ENCODE measurements around the gene REX1BD.
A peak's percentile ranks its signal among the peaks of the same experiment; 100 is the strongest.
"Not testable (repeated sequence)": the region's sequence is repeated elsewhere in the genome, so short reads cannot be mapped to it uniquely, and the experiment has no call there.

The REX1BD gene

DNA sequence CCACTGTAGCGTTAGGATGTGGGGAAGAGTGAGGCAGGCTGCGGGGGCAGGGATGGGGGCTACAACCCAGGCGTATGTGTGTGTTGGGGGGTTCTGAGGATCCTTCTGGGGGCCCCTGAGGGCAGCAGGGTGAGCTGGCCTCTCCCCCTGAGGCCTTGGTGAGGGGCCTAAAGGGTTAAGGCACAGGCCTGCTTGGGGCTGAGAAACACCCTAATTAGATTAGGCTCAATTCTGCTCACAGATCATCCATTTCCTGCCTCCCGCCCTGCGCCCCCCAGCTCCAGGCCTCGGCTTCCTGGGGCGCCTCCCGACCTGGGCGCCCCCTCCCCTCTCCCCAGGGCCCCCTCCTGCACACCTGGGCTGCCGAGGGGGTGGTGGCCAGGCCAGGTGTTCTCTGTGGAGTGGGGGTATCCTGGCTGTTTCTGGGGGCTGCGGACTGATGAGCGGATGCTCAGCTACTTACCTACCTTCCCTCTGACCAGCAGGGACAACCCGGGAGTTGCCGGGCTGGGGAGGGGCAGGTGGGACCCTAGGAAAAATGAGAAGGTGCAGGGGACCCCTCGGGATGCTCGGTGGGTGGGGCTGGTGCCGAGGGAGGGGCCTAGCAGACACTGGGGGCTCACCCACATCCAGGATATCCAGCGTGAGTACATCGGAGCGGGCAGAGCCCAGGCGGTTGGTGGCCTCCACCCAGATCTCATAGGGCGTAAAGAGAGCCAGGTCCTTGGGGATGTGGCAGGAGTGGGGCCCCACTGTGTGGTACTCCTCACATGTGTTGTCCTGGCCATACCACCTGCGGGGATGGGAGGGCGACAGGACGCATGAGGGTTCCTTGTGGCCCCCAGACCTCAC, 9.4 kb downstream of the REX1BD start:
- intact Hi-C loops (cut with DNase I), result loop anchor here (5.0 kb wide), 1 partner anchor 74 kb away; no protein-coding TSS in a partner anchor

DNA sequence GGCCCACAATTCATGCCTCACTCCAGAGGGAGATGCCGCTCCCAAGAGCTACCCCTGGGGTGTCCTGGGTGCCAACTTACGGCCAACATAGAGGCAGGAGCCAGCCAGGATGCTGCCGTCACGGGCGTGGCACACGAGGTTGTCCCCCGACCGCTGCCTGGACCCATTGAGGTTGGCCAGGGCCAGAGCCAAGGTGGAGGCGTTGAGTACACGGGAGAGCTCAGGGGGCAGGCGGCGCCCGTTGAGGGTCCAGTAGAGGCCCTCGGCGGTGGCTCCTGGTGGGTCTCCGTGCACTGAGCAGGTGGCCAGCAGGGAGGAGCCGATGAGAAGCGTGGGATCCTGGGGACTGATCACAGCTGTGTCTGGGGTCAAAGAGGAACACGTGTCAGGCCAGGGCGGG, 10.9 kb downstream of the REX1BD start:
- peak in 2 of 10 donors; percentile 33 to 51 for DNase-seq
- intact Hi-C loops (cut with DNase I), result loop anchor here (5.0 kb wide), 1 partner anchor 73 kb away; no protein-coding TSS in a partner anchor

More for the DNA sequence above, 9.4 kb downstream of the REX1BD start:
- no peak for DNase-seq

DNA sequence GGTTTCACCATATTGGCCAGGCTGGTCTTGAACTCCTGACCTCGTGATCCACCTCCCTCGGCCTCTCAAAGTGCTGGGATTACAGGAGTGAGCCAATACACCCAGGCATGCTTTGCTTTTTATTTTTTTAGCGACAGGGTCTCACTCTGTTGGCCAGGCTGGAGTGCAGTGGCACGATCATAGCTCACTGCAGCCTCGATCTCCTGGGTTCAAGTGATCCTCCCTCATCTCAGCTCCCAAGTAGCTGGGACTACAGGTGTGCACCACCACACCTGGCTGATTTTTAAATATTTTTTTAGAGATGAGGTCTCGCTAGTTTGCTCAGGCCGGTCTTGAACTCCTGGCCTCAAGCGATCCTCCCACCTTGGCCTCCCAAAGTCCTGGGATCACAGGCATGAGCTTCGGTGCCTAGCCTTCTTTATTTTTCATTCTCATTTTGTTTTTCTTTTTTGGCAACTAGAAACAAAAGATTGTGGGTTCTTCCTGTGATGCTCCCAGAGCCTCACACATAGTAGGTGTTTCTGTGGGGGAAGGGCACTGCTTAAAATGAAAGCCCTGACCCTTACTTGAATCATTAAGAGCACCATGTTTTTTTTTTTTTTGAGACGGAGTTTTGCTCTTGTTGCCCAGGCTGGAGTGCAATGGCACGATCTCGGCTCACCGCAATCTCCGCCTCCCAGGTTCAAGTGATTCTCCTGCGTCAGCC, 12.2 kb downstream of the REX1BD start:
- peak in 2 of 10 donors; percentile 26 to 66 for DNase-seq
- intact Hi-C loops (cut with DNase I), result not testable (repeated sequence)

DNA sequence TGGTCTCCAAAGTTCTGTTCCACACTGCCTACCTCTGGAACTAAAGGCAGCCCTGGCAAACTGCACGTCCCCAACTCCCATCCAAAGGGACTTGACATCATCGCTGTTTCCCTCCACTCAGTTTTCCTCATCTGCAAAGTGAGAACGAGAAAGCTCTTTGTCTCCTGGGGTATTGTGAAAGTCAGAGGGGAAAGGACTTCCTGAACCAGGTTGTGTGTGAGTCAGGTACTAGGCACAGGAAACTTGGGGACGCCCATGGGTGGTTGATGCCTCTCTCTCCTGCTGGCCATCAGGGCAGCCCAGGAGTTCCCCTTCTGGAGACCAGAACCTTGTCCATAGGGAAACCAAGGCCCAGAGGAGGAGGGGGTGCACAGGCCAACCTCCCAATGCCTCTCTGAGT, 13.3 kb downstream of the REX1BD start:
- intact Hi-C loops (cut with DNase I), result no loop called here
- peak in 2 of 10 donors; percentile 26 to 32 for DNase-seq

DNA sequence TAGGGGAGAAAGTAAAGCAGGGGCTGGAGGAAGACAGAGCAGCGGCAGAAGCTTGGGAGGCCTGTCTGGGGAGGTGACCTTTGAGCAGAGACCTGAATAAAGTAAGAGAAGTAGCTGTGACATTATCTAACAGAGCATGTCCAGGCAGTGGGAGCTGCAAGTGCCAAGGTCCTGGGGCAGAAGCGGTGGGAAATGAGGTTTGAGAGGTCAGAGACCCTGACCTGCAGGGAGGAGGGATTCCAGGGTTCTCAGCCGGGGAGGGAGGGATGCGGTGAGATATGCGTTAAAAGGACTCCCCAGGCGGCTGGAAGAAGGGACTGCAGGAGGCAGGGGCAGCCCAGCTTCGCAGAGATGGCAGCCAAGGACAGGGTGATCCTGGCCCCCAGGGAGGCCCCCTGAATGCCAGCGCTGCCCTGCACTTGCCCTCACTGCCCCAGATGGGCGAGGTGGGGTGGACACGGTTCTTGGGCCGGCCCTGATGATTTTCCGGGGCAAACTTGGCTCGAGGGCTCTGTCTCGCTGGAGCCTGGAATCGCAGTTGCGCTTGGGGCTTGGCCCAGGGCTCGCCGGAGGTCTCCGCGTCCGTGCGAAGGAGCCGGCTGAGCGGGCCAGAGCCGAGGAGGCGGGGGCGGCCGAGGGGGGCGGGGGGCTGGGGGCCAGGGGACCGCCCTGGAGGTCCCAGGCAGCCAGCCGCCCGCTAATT, 14.8 kb downstream of the REX1BD start:
- intact Hi-C loops (cut with DNase I), result no loop called here
- DNase-seq, result peak in 2 of 10 donors; percentile 64 to 67

DNA sequence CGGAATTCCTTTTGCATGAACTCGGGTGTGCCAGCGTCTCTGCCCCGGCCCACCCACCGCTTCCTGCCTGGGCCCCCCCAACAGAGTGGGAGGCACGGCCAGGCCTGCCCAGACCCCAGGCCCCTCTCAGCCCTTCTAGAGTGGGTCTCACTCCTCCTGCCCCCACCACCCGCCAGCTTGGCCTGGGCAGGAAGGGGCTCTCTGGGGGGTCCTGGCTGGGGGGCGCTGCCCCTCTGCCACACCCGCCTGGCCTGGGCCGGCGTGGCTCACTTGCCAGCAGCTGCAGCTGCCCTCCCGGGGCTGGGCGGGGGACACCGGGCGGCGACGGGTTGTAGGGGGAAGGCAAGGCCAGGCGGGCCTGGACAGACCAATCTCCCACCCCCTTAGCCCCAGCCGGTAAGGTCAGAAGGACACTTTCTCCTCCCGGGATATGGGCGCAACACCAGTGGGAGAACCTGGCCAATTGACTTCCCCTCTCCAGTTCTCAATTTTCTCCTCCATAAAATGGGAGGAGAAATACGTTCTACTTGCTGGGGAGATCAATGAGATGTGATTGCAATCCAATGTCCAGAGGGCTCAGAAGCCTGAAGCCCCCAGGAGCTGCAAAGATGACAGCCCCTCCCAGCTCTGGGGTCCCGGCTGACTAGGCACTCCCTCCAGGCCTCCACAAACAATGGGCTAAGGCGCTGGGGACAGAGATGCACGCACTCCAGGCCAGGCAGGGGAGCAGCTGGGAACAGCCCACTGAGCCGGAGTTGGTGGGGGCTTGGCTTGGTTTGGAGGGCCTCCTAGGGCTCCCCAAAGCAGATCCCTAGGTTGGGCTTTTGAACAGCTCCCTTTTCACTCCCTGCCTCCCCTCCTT, 15.6 kb downstream of the REX1BD start:
- DNase-seq, result peak in 2 of 10 donors; percentile 52 to 67
- intact Hi-C loops (cut with DNase I), result no loop called here

DNA sequence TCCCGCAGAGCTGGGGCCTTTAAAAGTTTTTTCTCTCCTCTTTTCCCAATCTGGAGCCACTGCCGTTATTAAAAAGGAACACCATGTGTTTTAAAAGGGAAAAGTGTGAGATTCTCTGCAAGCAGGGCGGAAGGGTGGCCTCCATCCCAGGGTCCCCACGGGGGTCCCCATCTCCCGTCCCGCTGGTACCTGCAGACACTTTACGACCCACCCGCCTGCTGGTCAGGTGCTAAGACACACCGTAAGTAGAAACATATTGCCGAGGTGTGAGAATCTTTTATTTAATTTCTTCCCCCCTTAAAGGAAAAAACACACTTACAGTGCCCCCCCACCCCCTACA, 16.2 kb downstream of the REX1BD start:
- peak in 1 of 10 donors; percentile 59 for DNase-seq
- intact Hi-C loops (cut with DNase I), result no loop called here

DNA sequence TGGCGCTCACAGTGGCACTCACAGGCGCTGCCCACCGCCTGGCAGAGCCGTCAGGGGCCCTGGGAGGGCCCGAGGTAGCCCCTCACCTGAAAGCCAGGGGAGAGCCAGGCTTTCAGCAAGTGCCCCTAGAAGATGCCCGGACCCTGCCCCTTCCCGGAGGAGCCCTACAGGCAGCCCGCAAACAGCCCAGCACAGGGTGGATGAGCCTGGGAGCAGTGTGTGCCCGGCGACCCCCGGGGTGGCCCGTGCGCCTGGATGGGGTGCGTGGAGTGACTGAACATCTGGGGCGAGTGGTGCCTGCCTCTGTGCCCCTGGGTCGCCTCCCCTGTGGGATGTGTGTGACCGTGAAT, 16.6 kb downstream of the REX1BD start:
- no peak for DNase-seq
- intact Hi-C loops (cut with DNase I), result no loop called here

DNA sequence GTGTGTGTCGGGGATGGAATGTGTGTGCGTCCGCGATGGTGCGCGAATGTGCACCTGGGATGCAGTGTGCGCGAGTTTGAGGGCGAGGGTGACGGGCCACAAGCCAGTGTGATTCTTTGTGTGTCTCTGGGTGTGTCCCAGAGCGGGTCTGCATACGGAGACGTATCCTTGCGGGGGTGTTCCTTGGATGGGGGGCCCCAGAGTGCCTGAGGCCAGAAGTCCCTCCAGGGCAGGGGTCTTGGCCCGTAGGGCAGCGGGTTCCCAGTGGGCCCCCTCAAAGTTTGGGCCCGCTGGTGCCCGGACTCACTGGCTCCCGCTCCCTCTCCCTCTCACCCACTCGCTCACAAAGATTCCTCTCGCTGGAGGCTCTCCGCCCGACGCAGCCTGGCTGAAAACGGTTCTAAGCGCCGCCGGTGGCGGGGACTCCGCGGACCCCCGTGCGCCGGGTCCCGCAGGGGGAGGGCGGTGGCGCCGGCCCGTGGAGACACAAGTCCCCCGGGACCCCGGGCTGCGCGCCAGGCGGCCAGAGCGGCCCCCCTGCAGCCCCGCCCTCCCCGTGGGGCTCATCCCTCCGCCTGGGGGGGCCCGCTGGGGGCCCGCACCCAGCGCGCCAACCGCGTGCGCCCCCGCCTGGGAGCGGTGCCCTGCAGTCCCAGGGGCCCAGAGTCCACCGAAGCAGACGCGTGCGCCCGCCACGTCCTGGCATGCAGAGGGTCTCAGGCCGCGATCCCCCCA, 17.1 kb downstream of the REX1BD start:
- DNase-seq, result peak in 1 of 10 donors; percentile 67
- intact Hi-C loops (cut with DNase I), result no loop called here

DNA sequence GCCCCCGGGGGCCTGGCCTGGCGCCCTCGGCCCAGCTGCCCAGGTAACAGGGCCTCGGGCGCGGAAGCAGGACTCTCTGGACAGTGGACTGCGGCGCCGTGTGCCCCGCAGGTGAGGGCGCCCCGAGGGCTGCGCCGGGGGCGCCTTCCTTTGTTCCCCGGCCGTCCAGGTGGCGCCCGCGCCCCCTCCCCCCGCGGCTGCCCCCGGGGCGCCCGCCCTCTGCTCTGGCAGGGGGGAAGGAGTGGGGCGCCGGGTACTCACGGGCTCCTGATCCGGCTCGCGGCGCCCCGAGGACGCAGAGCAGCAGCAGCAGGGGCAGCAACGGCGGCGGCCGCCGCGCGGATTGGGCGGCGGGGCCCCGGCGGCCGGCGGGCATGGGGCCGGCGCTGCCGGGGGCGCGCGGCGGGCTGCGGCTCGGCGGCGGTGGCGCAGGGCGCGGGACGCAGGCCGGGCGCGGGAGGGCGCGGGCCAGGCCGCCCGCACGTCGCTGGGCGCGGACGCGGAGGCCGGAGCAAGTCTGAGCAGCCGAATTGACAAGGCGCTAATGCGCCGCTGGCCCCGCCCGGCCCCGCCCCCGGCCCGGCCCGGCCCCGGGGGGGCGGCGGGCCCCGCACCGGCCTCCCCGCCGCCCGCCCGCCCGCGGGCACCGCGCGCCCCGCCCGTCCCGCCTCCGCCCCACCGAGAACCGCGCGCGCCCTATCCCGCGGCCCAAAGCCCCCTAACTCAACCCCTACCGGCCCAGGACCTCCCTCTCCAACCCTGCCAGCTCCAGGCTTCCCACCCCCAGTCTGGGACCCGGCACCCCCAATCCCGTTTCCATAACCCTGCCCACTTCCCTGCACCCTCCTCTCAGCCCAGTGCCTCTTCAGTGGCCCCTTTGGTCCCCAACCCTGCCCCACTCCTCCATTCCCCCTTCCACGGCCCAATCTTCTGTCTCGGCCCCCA, 18.0 kb downstream of the REX1BD start, which contains the start of gene CRLF1:
TSS of gene CRLF1 (minus strand) at position 519 of the 945 bp plus-strand sequence. CDS start at position 376, 143 bp downstream.
- peak in 1 of 10 donors; percentile 42 for DNase-seq
- intact Hi-C loops (cut with DNase I), result no loop called here

DNA sequence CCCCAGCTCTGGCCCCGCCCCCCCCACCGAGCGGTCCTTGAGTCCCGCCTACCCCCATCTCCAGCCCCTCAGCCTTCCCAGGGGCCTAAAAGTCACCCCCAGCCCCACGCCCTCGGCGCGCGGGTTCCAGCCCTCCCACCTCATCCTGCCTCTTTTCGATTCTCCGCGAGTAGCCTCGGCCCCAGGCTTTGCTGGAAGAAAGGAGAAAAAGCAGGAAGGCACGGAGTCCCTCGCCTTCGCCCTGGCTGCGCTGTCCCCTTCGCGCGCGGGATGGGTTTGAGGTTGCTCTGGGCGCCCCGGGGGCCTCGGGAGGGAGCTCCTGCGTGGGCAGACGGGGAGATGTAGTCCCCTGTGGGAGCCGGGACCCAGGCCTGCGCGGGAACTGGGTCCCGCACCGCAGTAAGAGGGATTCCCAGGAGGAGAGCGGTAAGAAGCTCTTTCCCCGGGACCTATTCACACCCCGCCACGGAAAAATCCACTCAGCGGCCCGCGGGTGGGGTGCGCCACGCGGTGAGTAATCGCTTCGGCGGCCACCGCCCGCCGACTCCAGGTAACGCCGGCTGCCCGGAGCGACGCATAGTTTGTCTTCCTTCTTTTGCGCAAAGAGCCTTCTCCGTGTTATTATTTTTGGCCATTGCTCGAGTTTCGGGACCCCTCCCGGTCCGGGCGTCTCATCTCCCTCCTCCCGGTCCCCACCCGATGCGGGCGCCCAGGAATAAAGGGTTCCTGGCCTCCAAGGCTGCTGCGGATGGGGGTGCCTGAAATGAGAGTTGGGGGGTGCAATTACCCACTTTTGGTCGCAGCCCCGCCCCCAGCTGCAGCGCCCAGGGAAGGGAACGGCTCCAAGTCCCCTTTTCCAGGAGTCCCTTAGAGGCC, 18.9 kb downstream of the REX1BD start:
- intact Hi-C loops (cut with DNase I), result no loop called here
- peak in 1 of 10 donors; percentile 72 for DNase-seq

DNA sequence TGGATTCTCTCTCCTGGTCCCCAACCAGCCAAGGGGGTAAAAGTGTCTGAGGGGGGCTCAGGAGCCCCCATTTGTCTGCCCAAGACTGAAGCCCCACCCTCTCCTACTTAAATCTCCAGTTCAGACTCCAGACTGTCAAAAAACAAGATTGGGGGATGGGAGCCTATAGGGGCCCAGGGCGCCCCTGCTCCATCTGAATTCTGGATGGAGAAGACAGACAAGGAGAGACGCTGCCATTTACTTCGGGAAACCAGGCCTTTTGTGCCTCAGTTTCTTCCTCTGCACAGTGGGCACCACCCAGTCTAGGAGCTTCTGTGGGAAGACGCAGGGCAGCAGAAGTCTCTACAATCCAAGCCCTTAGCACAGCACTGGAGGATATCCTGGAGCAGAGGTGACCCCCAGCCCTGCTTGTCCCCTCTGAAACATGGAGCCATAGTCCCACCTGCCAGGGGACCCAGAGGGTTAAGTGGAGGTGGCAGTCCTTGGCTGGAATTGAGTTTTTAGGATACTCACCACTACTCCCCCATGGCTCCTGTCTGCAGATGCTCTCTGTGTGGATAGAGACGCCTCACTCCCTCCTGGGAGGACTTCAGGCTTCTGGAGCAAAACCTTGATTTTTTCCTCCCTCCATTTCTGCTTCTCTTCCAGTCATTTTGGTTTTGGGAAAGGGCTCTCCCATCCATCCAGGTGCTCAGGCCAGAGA, 19.7 kb downstream of the REX1BD start:
- DNase-seq, result no peak
- intact Hi-C loops (cut with DNase I), result no loop called here

DNA sequence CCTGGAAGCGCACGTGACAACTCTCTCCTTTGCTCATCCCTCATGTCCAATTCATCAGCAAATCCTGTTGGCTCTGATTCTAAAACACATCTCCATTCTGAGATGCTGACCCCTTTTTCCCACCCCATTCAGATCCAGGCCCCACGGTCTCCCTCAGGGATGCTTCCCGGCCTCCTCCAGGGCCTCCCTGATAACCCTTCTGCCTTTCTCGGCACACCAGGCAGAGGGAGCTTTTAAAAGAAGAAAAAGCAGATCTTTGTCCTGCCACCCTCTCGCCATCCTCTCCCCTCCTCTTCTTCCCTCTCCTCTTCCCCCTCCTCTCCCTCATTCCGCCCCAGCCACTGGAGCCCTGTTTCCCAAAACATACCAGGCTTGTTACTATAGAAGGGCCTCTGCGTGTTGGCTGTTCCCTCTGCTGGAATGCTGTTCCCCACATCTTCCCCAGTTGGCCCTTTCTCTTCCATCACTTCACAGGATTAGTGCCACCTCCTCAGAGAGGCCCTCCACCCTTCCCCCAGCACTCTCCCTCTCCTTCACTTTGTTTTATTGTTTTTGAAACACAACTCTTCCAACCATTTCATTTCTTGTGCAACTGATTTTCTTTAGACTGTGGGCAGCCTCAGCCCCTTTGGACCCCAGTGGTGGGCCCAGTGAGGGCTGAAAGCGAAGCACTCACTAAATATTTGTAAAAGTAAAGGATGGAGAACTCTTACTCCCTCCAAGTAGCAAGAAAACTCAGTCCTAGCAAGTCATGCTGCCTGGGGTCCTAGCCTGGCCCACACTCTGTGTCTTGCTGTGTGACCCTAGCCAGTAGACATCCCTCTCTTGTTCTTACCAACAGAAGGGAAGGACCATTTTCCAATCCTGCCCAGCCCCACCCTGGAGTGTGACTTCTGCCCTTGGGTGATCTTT, 20.5 kb downstream of the REX1BD start:
- DNase-seq, result no peak
- intact Hi-C loops (cut with DNase I), result no loop called here

DNA sequence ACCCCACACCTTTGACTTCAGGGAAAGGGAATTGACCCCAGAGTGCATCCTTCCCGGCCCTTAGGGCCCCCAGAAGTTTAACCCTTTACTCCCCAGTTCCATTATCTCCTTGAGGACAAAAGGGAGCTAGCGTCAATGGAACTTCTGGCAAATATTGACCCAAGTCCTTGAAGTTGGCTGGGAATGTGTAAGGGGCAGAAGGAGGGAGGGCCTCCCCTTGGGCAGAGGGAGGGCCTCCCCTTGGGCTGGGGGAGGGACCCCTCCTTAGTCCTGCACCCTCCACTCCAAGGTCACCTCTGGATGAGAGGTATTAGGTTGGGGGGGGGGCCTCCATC, 21.1 kb downstream of the REX1BD start:
- intact Hi-C loops (cut with DNase I), result no loop called here
- DNase-seq, result no peak

DNA sequence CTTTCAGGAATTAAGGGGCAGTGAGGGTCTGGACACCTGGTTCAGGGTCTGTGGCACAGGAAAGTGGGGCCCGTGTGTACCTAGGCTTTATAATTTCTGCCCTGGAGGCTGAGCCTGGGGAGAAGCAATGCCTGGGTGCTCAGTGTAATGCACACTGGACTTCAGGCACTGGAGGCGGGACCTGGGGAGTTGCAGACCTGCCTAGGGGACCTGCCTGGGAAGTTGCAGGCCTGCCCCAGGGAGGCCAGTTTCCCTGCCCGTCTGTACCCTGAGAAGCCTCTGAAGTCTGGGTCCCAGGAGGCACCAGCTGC, 21.6 kb downstream of the REX1BD start:
- no peak for DNase-seq
- intact Hi-C loops (cut with DNase I), result no loop called here

All from posterior cingulate gyrus (tissue), 11 donors.